Ishikawa (cell line): ENCODE results near the gene FBXO36.

Experiments
- RAD21 ChIP-seq: IDR thresholded peaks from 2 replicates; pipeline ENCODE4 v1.6.1; 2012; ENCODE audit warnings: low read depth

The FBXO36 gene

DNA sequence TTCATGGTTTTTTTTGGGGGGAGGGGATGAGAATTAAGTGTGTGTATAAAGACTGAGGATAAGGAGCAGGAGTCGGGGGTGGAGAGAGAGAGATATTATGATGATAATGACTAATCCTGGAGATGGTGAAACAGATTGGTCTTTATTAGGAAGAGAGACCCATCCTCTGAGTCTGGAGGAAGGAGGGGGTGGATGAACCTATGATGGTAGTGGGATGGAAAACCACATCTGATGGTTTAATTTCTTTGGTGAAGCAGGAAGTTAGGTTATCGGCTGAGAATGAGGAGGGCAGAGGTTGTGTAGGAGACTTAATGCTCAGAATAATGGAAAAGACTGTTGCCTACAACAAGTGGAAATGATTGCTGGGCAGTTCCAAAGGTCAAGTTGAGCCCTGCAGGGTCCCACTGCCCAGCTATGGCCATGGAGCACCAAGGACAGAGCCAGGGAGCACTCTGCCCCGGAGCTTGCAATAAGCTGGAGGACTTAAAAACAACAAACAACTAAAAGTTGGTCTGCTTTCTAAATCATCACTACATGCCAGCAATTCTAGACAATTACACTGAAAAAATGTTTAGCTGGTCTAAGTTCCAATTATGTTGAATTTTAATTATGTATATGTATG is 138.5 kb downstream of the FBXO36 start:
- no peak for TF ChIP-seq RAD21
